DOHH2 (cell line): ENCODE results near the gene HASPIN.

Experiments used
- CTCF ChIP-seq: fragments of 200-600 bp; sonication (generic); IDR thresholded peaks from one replicate; pipeline ENCODE4 v1.5.1; 2014; ENCODE audit warnings: antibody characterized with exemption, mild to moderate bottlenecking, low read depth, low read length; ENCODE audit not compliant: poor library complexity, severe bottlenecking
- EZH2phosphoT487 ChIP-seq: fragments of 200-600 bp; sonication (generic); IDR thresholded peaks from 2 replicates; pipeline ENCODE4 v1.6.1; 2017; ENCODE audit warnings: borderline replicate concordance, mild to moderate bottlenecking, antibody characterized with exemption, low read length, moderate library complexity, mixed read lengths

- TF ChIP-seq CTCF (no peak), EZH2phosphoT487 (no peak)
Measured at GRCh38 chr17:3689262-3690093, 34.2 kb upstream of the HASPIN start.
